Measurements from ENCODE around the gene CENPM. TPM values are rescaled to one million over a fixed set of nuclear protein-coding genes. Genes with fewer than 3 reads are reported as not detected.

CENPM gene
- total and polyA plus RNA-seq, 9 of the 15 experiments (the other 6 are each of a cell fraction or from before 2014, with no cell fraction given), result 11.3 to 67.7 (median 32.3) TPM

DNA sequence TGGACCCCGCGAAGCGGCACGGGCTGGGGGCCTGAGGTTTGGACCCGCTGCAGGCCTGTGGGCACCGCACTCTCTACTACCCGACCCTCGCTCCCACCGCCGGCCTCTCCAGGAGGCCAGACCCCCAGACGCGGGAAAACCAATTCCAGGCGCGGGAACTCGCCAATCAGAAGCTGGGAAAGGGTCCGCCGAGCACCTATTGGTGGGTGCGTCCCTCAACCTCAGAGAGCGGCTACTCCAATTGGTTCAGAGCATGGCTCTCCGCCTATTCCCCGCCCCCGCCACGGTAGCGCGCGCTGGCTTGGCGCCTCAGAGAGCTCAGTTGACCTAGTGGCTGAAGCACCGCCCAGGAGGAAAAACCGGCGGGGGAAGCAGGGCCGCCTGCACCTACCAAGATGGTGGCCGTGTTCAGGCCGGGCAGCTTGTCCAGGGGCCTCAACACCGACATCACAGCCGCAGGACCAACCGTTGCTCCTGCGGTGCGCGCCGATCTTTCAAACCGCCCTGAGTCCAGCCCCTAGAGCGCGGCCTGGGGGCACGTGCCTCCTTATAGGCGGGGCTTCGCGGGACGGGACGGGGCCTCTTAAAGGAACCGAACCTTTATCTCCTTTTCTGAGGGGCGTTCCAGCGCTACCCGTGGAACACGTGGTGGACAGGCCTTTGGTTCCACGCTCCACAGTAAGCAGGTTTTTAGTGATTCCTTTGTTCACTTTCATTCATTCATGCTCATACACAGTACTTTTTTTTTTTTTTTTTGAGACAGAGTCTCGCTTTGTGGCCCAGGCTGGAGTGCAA, at the start of gene CENPM (continued):
- TF ChIP-seq, protein P1, sequence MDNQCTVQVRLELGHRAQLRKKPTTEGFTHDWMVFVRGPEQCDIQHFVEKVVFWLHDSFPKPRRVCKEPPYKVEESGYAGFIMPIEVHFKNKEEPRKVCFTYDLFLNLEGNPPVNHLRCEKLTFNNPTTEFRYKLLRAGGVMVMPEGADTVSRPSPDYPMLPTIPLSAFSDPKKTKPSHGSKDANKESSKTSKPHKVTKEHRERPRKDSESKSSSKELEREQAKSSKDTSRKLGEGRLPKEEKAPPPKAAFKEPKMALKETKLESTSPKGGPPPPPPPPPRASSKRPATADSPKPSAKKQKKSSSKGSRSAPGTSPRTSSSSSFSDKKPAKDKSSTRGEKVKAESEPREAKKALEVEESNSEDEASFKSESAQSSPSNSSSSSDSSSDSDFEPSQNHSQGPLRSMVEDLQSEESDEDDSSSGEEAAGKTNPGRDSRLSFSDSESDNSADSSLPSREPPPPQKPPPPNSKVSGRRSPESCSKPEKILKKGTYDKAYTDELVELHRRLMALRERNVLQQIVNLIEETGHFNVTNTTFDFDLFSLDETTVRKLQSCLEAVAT (IDR thresholded peaks at IDR 0.05), result peak in 1 of 2 experiments; percentile 42; a peak in 1 of 4 replicates
- TF ChIP-seq ZNF707 (CRISPR knock-in tag; conservative IDR thresholded peaks at IDR 0.05), result no peak
- TF ChIP-seq DNMT1 (IDR thresholded peaks at IDR 0.05), result no peak
- TF ChIP-seq, protein P2, sequence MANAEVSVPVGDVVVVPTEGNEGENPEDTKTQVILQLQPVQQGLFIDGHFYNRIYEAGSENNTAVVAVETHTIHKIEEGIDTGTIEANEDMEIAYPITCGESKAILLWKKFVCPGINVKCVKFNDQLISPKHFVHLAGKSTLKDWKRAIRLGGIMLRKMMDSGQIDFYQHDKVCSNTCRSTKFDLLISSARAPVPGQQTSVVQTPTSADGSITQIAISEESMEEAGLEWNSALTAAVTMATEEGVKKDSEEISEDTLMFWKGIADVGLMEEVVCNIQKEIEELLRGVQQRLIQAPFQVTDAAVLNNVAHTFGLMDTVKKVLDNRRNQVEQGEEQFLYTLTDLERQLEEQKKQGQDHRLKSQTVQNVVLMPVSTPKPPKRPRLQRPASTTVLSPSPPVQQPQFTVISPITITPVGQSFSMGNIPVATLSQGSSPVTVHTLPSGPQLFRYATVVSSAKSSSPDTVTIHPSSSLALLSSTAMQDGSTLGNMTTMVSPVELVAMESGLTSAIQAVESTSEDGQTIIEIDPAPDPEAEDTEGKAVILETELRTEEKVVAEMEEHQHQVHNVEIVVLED (CRISPR knock-in tag; IDR thresholded peaks at IDR 0.05), result no peak
- peak; percentile 22; the same call in 1 of the 2 replicates for TF ChIP-seq CBX1 (IDR thresholded peaks at IDR 0.05; ENCODE audit: low read depth)
- TF ChIP-seq, protein P3, sequence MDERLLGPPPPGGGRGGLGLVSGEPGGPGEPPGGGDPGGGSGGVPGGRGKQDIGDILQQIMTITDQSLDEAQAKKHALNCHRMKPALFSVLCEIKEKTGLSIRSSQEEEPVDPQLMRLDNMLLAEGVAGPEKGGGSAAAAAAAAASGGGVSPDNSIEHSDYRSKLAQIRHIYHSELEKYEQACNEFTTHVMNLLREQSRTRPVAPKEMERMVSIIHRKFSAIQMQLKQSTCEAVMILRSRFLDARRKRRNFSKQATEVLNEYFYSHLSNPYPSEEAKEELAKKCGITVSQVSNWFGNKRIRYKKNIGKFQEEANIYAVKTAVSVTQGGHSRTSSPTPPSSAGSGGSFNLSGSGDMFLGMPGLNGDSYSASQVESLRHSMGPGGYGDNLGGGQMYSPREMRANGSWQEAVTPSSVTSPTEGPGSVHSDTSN (CRISPR knock-in tag; IDR thresholded peaks at IDR 0.05; ENCODE audit: low read depth), result no peak
- TF ChIP-seq, protein P3 (tag; conservative IDR thresholded peaks at IDR 0.05; ENCODE audit: low read depth), result peak; percentile 79
- TF ChIP-seq, protein P4, sequence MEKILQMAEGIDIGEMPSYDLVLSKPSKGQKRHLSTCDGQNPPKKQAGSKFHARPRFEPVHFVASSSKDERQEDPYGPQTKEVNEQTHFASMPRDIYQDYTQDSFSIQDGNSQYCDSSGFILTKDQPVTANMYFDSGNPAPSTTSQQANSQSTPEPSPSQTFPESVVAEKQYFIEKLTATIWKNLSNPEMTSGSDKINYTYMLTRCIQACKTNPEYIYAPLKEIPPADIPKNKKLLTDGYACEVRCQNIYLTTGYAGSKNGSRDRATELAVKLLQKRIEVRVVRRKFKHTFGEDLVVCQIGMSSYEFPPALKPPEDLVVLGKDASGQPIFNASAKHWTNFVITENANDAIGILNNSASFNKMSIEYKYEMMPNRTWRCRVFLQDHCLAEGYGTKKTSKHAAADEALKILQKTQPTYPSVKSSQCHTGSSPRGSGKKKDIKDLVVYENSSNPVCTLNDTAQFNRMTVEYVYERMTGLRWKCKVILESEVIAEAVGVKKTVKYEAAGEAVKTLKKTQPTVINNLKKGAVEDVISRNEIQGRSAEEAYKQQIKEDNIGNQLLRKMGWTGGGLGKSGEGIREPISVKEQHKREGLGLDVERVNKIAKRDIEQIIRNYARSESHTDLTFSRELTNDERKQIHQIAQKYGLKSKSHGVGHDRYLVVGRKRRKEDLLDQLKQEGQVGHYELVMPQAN (IDR thresholded peaks at IDR 0.05; ENCODE audit: borderline replicate concordance), result peak; percentile 85; the same call in 1 of the 2 replicates
- peak; percentile 39 for TF ChIP-seq PCBP1 (IDR thresholded peaks at IDR 0.05; ENCODE audit: low read depth, low read length, poor library complexity, severe bottlenecking)
- peak; percentile 73 for TF ChIP-seq SUPT5H (IDR thresholded peaks at IDR 0.05)
- TF ChIP-seq RBM39 (optimal IDR thresholded peaks at IDR 0.05; ENCODE audit: low read depth, low read length), result no peak
- peak; percentile 93 for TF ChIP-seq ASH1L (IDR thresholded peaks at IDR 0.05; ENCODE audit: borderline replicate concordance, low read depth, partially characterized antibody)
- TF ChIP-seq PML (IDR thresholded peaks at IDR 0.05; ENCODE audit: low read length), result no peak
- TF ChIP-seq, protein P5, sequence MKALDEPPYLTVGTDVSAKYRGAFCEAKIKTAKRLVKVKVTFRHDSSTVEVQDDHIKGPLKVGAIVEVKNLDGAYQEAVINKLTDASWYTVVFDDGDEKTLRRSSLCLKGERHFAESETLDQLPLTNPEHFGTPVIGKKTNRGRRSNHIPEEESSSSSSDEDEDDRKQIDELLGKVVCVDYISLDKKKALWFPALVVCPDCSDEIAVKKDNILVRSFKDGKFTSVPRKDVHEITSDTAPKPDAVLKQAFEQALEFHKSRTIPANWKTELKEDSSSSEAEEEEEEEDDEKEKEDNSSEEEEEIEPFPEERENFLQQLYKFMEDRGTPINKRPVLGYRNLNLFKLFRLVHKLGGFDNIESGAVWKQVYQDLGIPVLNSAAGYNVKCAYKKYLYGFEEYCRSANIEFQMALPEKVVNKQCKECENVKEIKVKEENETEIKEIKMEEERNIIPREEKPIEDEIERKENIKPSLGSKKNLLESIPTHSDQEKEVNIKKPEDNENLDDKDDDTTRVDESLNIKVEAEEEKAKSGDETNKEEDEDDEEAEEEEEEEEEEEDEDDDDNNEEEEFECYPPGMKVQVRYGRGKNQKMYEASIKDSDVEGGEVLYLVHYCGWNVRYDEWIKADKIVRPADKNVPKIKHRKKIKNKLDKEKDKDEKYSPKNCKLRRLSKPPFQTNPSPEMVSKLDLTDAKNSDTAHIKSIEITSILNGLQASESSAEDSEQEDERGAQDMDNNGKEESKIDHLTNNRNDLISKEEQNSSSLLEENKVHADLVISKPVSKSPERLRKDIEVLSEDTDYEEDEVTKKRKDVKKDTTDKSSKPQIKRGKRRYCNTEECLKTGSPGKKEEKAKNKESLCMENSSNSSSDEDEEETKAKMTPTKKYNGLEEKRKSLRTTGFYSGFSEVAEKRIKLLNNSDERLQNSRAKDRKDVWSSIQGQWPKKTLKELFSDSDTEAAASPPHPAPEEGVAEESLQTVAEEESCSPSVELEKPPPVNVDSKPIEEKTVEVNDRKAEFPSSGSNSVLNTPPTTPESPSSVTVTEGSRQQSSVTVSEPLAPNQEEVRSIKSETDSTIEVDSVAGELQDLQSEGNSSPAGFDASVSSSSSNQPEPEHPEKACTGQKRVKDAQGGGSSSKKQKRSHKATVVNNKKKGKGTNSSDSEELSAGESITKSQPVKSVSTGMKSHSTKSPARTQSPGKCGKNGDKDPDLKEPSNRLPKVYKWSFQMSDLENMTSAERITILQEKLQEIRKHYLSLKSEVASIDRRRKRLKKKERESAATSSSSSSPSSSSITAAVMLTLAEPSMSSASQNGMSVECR (CRISPR knock-in tag; IDR thresholded peaks at IDR 0.05), result peak; percentile 24; the same call in 1 of the 2 replicates

Measured in K562 (cell line).